ENCODE data around the gene THOP1. TPM values are rescaled to one million over a fixed set of nuclear protein-coding genes. Genes with fewer than 3 reads are reported as not detected.

THOP1 gene
- total and polyA plus RNA-seq, 10 of the 15 experiments (the other 5 are each of a cell fraction or from before 2014, with no cell fraction given) = 1.9 to 270 (median 169) TPM

DNA sequence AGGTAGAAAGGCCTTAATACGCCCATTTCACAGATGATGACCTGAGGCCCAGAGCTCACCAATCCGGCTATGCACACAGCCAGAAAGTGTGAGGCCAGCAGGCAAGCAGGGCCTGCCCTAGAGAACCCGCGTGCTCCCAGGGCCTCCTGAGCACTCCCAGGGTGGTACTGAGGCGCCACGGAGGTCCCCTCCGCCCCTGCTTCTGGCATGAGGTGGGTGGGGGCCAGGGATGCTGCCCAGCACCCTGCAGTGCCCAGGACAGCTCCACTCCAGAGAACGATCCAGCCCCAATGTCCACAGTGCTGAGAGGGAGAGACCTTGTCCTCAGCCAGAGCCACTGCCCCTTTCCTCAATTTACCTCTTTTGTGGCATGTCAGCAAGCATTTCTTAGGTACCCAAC lies 16.1 kb upstream of the THOP1 start:
- peaks cover 3% of the 10 kb centered on the region; the same call in 1 of the 2 replicates for H4K20me1 ChIP-seq (ENCODE audit: control insufficient read depth, insufficient read depth)
- no peak for FAIRE-seq
- 97% methylated on average over 8 of the region's 8 CpGs for WGBS (ENCODE audit: insufficient coverage, insufficient replicate concordance, low lambda C conversion rate, missing lambda C conversion rate)
- BruUV-seq (replicated peaks) = no TSS peak
- POLR2A ChIA-PET = no interaction called here
- no peaks in the 10 kb centered on the region for H3K27me3 ChIP-seq (replicated peaks in 1 of 2; ENCODE audit: control insufficient read depth in 2 of 2, insufficient read depth in 2 of 2, low read length in 1 of 2)
- peaks cover 5 to 31% of the 10 kb centered on the region in 2 experiments; a peak in 3 of 4 replicates for H3K36me3 ChIP-seq (ENCODE audit: control insufficient read depth in 2 of 2, insufficient read depth in 2 of 2, low read length in 1 of 2)
- intact Hi-C loops (cut with micrococcal nuclease; ENCODE audit: unreplicated experiment) (no loop called here), in situ Hi-C loops (cut with MboI) (no loop called here)
- TF ChIP-seq BACH1 (IDR thresholded peaks at IDR 0.05; ENCODE audit: borderline replicate concordance) (no peak), WRNIP1 (IDR thresholded peaks at IDR 0.05; ENCODE audit: borderline replicate concordance, low read depth, low read length) (no peak), EED (IDR thresholded peaks at IDR 0.05; ENCODE audit: low read depth) (no peak), IKZF2 (IDR thresholded peaks at IDR 0.05) (no peak), POLR2A (IDR thresholded peaks at IDR 0.05; ENCODE audit: low read depth, low read length) (no peak), STAT1 (conservative IDR thresholded peaks at IDR 0.05) (no peak), SP1 (IDR thresholded peaks at IDR 0.05; ENCODE audit: low read depth, low read length) (no peak), ZZZ3 (IDR thresholded peaks at IDR 0.05; ENCODE audit: control insufficient read depth, insufficient read length, low read depth) (no peak), TAF1 (IDR thresholded peaks at IDR 0.05; ENCODE audit: borderline replicate concordance, low read depth, low read length) (no peak), SPI1 (IDR thresholded peaks at IDR 0.05; ENCODE audit: borderline replicate concordance, insufficient read depth, low read depth, low read length) (no peak), DPF2 (IDR thresholded peaks at IDR 0.05) (no peak), FOS (IDR thresholded peaks at IDR 0.05; ENCODE audit: borderline replicate concordance, extremely low read depth, insufficient read length) (no peak), RELA (IDR thresholded peaks at IDR 0.05; ENCODE audit: borderline replicate concordance, partially characterized antibody) (no peak), MXI1 (IDR thresholded peaks at IDR 0.05; ENCODE audit: low read depth, low read length) (no peak)
- TF ChIP-seq, protein P1, sequence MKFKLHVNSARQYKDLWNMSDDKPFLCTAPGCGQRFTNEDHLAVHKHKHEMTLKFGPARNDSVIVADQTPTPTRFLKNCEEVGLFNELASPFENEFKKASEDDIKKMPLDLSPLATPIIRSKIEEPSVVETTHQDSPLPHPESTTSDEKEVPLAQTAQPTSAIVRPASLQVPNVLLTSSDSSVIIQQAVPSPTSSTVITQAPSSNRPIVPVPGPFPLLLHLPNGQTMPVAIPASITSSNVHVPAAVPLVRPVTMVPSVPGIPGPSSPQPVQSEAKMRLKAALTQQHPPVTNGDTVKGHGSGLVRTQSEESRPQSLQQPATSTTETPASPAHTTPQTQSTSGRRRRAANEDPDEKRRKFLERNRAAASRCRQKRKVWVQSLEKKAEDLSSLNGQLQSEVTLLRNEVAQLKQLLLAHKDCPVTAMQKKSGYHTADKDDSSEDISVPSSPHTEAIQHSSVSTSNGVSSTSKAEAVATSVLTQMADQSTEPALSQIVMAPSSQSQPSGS (IDR thresholded peaks at IDR 0.05; ENCODE audit: low read length) = no peak
- TF ChIP-seq, protein P2, sequence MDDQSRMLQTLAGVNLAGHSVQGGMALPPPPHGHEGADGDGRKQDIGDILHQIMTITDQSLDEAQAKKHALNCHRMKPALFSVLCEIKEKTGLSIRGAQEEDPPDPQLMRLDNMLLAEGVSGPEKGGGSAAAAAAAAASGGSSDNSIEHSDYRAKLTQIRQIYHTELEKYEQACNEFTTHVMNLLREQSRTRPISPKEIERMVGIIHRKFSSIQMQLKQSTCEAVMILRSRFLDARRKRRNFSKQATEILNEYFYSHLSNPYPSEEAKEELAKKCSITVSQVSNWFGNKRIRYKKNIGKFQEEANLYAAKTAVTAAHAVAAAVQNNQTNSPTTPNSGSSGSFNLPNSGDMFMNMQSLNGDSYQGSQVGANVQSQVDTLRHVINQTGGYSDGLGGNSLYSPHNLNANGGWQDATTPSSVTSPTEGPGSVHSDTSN (IDR thresholded peaks at IDR 0.05; ENCODE audit: insufficient replicate concordance, low read depth, low read length) = no peak
- TF ChIP-seq, protein P3, sequence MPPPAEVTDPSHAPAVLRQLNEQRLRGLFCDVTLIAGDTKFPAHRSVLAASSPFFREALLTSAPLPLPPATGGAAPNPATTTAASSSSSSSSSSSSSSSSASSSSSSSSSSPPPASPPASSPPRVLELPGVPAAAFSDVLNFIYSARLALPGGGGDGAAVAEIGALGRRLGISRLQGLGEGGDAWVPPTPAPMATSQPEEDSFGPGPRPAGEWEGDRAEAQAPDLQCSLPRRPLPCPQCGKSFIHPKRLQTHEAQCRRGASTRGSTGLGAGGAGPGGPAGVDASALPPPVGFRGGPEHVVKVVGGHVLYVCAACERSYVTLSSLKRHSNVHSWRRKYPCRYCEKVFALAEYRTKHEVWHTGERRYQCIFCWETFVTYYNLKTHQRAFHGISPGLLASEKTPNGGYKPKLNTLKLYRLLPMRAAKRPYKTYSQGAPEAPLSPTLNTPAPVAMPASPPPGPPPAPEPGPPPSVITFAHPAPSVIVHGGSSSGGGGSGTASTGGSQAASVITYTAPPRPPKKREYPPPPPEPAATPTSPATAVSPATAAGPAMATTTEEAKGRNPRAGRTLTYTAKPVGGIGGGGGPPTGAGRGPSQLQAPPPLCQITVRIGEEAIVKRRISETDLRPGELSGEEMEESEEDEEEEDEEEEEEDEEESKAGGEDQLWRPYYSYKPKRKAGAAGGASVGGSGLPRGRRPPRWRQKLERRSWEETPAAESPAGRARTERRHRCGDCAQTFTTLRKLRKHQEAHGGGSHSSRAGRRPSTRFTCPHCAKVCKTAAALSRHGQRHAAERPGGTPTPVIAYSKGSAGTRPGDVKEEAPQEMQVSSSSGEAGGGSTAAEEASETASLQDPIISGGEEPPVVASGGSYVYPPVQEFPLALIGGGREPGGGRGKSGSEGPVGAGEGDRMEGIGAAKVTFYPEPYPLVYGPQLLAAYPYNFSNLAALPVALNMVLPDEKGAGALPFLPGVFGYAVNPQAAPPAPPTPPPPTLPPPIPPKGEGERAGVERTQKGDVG (CRISPR knock-in tag; IDR thresholded peaks at IDR 0.05) = no peak
- TF ChIP-seq, protein P4, sequence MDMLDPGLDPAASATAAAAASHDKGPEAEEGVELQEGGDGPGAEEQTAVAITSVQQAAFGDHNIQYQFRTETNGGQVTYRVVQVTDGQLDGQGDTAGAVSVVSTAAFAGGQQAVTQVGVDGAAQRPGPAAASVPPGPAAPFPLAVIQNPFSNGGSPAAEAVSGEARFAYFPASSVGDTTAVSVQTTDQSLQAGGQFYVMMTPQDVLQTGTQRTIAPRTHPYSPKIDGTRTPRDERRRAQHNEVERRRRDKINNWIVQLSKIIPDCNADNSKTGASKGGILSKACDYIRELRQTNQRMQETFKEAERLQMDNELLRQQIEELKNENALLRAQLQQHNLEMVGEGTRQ (IDR thresholded peaks at IDR 0.05; ENCODE audit: borderline replicate concordance, low read depth, low read length) = no peak
- TF ChIP-seq, protein P5, sequence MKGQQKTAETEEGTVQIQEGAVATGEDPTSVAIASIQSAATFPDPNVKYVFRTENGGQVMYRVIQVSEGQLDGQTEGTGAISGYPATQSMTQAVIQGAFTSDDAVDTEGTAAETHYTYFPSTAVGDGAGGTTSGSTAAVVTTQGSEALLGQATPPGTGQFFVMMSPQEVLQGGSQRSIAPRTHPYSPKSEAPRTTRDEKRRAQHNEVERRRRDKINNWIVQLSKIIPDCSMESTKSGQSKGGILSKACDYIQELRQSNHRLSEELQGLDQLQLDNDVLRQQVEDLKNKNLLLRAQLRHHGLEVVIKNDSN (IDR thresholded peaks at IDR 0.05; ENCODE audit: borderline replicate concordance, extremely low read length, insufficient read depth, low read depth, low read length) = no peak
- no peak for DNase-seq (ENCODE audit: low read depth, low spot score)
- H3K4me3 ChIP-seq = no peak overlapping the region
- CTCF ChIA-PET = interaction anchor here (0.7 kb wide), 1 partner anchor 121 kb away, joined by 3 read pairs; no protein-coding TSS in a partner anchor
- H3K27ac ChIP-seq (ENCODE audit: control insufficient read depth, insufficient read depth) = no peak overlapping the region
- ATAC-seq = no peak
- H3K9me3 ChIP-seq (replicated peaks; ENCODE audit: control insufficient read depth, insufficient read depth, low read length) = no peaks in the 10 kb centered on the region
- H3K4me1 ChIP-seq (ENCODE audit: control insufficient read depth, insufficient read depth, low read length) = no peaks in the 10 kb centered on the region
- no peak overlapping the region for H2AFZ ChIP-seq (ENCODE audit: control insufficient read depth, low read depth, low read length)
- H3K4me2 ChIP-seq (ENCODE audit: control insufficient read depth, insufficient read depth) = no peak overlapping the region
- peaks cover 22% of the 10 kb centered on the region for H3K79me2 ChIP-seq (ENCODE audit: control insufficient read depth, insufficient read depth, low read length)
- RAD21 ChIA-PET (ENCODE audit: unreplicated experiment) = no interaction called here
- no peak overlapping the region for H3K9ac ChIP-seq (ENCODE audit: control insufficient read depth, insufficient read depth, low read length)
- SMC1A ChIA-PET (ENCODE audit: uncharacterized antibody, unreplicated experiment) = no interaction called here

Data from GM12878 (cell line).